Measurements from ENCODE around the gene CHMP1A.
A peak's percentile ranks its signal among the peaks of the same experiment; 100 is the strongest.
"Not testable (repeated sequence)": the region's sequence is repeated elsewhere in the genome, so short reads cannot be mapped to it uniquely, and the experiment has no call there.

The CHMP1A gene

DNA sequence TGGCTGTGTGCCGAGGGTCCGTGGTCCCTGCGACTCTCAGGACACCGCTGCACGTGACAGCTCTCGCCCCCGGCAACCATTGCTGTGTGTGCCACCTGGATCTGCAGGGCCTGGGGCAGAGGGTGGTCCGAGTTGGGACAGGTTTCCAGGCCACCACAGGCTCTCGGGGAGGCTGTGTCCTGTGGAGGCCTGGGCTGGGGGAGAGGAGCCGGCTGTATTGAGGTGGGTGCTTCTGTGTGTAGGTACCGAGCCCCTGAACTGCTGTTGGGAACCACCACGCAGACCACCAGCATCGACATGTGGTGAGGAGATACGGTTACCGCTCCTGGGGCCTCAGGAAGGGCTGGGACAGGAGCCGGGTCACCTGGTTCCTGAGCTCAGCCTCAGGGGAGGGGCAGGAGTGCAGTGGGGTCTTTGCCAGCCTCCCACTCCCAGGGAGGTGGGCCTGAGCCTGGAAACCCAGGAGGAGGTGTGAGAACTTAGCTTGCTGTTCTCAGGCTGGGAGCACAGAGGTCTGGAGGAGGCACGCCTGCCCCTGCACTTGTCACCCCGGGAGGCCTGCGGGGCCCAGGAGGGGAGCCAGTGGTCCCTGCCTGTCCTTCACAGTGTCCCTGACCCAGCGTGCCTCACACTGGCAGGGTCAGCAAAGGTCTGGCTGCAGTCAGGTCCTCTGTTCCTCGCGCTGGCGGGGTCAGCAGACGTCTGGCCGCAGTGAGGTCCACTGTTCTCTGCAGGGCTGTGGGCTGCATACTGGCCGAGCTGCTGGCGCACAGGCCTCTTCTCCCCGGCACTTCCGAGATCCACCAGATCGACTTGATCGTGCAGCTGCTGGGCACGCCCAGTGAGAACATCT, 36.6 kb upstream of the CHMP1A start:
- no peak for DNase-seq
- in situ Hi-C loops (cut with MboI; ENCODE audit: low pct_unique_long_range_greater_than_20kb, low sequenced_read_pairs) = no loop called here

- in situ Hi-C loops (cut with MboI; ENCODE audit: low pct_unique_long_range_greater_than_20kb, low sequenced_read_pairs) = no loop called here
- DNase-seq = no peak
Measured at GRCh38 chr16:89693289-89693731, 35.8 kb upstream of the CHMP1A start.

- in situ Hi-C loops (cut with MboI; ENCODE audit: low pct_unique_long_range_greater_than_20kb, low sequenced_read_pairs) = no loop called here
- no peak for DNase-seq
Measured at GRCh38 chr16:89691986-89692569, 34.6 kb upstream of the CHMP1A start.

DNA sequence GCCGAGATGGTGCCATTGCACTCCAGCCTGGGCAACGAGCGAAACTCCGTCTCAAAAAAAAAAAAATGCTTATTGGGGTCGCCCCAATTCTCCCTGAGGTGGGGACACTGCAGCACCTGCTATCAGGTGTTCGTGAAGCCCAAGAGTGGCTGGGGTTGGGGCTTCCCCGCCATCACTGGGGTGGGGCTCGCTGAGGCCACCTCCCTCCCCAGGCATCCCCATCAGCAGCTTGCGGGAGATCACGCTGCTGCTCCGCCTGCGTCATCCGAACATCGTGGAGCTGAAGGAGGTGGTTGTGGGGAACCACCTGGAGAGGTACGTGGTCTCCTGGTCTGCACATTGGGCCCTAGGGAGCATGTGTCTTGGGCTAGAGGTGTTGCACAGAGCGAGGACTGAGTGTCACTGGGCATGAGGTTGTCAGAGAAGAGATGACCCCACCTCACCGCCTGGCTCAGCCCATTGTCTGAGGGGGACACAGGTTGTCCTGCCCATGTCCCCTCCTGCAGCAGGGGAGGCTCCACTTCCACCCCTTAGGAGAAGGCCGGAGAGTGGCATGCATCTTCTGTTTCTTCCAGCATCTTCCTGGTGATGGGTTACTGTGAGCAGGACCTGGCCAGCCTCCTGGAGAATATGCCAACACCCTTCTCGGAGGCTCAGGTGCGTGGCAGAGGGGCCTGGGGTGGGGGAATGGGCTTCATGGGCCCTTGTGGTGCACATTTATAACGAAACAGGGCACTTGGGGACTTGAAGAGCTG, 33.9 kb upstream of the CHMP1A start:
- in situ Hi-C loops (cut with MboI; ENCODE audit: low pct_unique_long_range_greater_than_20kb, low sequenced_read_pairs) = no loop called here
- no peak for DNase-seq

DNA sequence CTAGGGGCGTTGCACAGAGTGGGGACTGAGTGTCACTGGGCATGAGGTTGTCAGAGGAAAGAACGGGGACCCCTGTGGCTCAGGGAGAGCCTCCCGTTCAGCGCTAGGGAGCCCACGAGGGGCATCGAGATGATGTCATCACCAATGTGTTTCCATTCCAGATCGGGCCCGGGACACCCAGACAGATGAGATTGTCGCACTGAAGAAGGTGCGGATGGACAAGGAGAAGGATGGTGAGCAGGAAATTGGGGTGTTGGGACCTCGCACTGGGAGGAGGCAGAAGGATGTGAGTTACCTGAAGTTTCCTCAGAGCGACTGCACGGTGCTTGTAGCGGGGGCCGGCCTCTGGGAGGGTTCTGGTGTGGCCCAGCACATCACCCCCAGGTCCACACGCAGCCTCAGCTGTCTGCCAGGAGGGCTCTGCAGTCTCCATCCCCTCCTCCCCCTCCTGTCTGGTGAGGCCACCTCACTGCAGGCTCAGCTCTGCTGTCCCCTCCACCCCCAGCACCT, 32.9 kb upstream of the CHMP1A start:
- in situ Hi-C loops (cut with MboI; ENCODE audit: low pct_unique_long_range_greater_than_20kb, low sequenced_read_pairs) = no loop called here
- no peak for DNase-seq

DNA sequence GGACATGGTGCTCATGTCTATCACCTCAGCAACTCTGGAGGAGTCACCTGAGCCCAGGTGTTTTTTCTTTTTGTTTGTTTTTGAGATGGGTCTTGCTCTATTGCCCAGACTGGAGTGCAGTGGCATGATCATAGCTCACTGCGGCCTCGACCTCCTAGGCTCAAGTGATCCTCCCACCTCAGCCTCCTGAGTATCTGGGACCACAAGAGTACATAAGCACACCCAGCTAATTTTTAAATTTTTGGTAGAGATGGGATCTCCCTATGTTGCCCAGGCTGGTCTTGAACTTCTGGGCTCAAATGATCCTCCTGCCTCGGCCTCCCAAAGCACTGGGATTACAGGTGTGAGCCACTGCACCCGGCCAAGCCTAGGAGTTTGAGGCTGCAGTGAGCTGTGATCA, 32.1 kb upstream of the CHMP1A start:
- in situ Hi-C loops (cut with MboI; ENCODE audit: low pct_unique_long_range_greater_than_20kb, low sequenced_read_pairs); DNase-seq: not testable (repeated sequence)

- in situ Hi-C loops (cut with MboI; ENCODE audit: low pct_unique_long_range_greater_than_20kb, low sequenced_read_pairs) = no loop called here
- DNase-seq = no peak
Measured at GRCh38 chr16:89689142-89689541, 31.6 kb upstream of the CHMP1A start.

GRCh38 chr16:89688395-89688794, 30.9 kb upstream of the CHMP1A start:
- DNase-seq = no peak
- in situ Hi-C loops (cut with MboI; ENCODE audit: low pct_unique_long_range_greater_than_20kb, low sequenced_read_pairs) = no loop called here

DNA sequence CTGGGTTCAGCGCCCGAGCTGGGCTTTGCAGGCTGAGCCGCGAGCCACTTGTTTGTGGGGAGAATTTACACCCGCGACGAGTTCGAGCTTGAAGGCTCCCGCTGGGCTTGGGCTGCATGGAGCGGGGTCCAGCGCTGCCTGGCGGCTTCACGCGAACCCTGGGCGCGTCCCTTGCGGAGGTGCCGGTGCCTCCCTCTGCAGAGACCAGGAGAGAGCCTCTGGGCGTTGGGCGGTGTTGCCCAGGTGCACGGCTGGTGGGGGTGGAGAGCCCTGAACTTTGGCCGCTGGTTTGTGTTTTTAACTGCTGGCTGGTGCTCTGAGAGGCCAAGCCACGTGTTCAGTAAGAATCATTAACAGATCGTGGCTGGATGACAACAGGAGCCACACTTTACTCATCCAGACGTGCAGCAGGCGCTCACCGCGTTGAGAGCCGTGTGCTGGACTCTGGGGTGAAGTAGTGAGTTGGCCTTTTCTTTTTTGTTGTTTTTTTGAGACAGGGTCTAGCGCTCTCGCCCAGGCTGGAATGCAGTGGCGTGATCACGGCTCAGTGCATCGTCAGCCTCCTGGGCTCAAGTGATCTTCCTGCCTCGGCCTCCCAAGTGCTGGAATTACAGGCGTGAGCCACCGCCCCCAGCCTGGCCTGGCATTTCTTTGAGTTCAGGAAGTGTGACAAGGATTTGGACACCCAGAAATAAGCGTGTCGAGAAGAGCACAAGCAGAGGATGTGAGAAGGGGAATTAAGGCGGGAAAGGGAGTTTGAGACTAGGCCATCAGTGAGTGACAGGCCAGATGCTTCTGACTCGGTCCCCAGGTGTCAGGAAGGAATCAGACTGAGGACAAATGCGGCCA, 29.8 kb upstream of the CHMP1A start:
- peak; percentile 51 for DNase-seq
- in situ Hi-C loops (cut with MboI; ENCODE audit: low pct_unique_long_range_greater_than_20kb, low sequenced_read_pairs) = no loop called here

DNA sequence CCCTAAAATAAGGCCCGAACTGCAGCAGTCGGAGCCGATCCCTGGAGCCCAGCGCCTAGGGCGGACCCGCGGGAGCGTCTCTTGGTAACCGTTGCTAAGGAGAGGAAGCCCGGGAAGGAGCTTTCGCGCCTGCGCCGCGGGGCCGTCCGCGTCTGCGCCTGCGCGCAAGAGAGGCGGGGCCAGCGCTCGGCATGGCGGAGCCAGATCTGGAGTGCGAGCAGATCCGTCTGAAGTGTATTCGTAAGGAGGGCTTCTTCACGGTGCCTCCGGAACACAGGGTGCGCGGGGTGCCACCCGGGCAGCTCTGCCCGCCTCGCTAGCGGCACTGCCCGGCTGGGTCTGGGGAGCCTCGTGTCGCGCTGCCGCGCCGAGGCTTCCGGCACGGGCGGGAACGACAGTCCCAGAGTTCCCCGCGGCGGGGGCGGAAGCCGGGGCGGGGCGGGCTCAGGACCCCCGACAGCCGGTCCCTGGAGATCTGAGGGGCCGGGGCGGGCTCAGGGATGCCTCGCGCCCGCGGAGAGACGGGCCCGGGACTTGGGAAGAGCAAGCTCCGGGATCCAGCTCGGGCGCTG, 29.1 kb upstream of the CHMP1A start, which contains the start of gene CDK10:
Gene CDK10 (plus strand): TSS at position 170 of the 572 bp plus-strand sequence. CDS start 22 bp downstream, at position 192.
- in situ Hi-C loops (cut with MboI; ENCODE audit: low pct_unique_long_range_greater_than_20kb, low sequenced_read_pairs) = no loop called here
- DNase-seq = peak; percentile 94

DNA sequence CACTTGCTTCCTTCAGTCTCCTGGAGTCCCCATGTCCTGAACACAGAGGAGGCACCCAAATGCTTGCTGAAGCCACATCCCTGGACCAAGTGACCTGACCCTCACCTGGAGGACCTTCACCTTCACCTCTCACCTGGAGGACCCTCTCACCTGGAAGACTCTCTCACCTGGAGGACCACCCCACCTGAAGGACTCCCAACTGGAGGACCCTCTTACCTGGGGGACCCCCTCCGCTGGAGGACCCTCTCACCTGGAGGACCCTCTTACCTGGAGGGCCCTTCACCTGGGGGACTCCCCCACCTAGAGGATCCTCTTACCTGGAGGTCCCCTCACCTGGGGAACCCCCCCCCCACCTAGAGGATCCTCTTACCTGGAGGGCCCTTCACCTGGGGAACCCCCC, 28.4 kb upstream of the CHMP1A start:
- no peak for DNase-seq
- in situ Hi-C loops (cut with MboI; ENCODE audit: low pct_unique_long_range_greater_than_20kb, low sequenced_read_pairs) = no loop called here

GRCh38 chr16:89678258-89678657, 20.8 kb upstream of the CHMP1A start:
- in situ Hi-C loops (cut with MboI; ENCODE audit: low pct_unique_long_range_greater_than_20kb, low sequenced_read_pairs) = no loop called here
- DNase-seq = peak; percentile 44

DNA sequence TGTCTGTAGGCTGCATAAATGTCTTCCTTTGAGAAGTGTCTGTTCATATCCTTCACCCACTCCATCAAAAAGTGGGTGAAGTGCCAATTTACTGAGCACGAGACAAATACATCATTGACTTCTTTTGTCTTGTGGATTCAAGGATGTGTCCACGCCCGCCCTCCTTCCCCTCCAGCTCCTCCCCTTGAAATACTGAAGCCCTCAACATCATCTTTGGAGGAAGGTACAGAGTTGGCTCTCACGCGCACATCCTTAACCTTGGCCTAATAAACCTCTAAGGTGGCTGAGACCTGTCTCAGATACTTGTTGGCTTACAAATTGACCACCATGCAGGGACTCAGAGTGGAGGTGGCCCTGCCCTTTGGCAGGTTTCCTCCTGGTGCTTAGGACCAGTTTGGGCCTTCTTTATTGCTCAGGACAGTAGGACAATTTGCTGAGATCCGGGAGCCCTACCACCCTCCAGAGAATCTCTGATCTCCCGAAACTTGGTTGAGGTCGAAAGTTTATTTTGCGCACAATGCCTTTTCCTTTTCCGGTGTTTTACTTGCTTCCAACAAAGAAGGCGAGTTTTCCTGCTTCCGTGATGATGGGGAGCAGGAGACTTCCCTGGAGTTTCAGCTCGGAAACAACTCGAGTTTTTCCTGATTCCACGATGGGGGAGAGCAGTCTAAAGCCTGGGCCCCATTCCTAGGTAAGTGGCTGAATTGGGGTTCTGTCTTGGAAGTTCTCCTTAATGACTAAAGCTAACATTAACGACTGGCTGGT, 14.9 kb upstream of the CHMP1A start:
- in situ Hi-C loops (cut with MboI; ENCODE audit: low pct_unique_long_range_greater_than_20kb, low sequenced_read_pairs) = no loop called here
- no peak for DNase-seq

DNA sequence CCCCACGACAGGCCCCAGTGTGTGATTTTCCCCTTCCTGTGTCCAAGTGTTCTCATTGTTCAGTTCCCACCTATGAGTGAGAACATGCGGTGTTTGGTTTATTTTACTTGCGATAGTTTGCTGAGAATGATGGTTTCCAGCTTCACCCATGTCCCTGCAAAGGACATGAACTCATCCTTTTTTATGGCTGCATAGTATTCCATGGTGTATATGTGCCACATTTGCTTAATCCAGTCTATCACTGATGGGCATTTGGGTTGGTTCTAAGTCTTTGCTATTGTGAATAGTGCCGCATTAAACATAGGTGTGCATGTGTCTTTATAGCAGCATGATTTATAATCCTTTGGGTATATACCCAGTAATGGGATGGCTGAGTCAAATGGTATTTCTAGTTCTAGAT, 14.1 kb upstream of the CHMP1A start:
- in situ Hi-C loops (cut with MboI; ENCODE audit: low pct_unique_long_range_greater_than_20kb, low sequenced_read_pairs); DNase-seq: not testable (repeated sequence)

- DNase-seq = no peak
- in situ Hi-C loops (cut with MboI; ENCODE audit: low pct_unique_long_range_greater_than_20kb, low sequenced_read_pairs) = no loop called here
Measured at GRCh38 chr16:89670496-89671431, 13.3 kb upstream of the CHMP1A start.

DNA sequence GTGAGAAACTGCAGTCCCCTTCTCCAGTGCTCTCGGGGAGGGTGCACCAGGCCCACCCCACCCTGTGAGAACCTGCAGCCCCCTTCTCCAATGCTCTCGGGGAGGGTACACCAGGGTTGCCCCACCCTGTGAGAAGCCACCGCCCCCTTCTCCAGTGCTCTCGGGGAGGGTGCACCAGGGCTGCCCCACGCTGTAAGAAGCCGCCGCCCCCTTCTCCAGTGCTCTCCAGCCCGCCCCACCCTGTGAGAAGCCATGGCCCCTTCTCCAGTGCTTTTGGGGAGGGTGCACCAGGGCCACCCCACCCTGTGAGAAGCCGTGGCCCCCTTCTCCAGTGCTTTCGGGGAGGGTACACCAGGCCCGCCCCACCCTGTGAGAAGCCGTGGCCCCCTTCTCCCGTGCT, 12.2 kb upstream of the CHMP1A start:
- in situ Hi-C loops (cut with MboI; ENCODE audit: low pct_unique_long_range_greater_than_20kb, low sequenced_read_pairs) = no loop called here
- no peak for DNase-seq

GRCh38 chr16:89668790-89669158, 11.3 kb upstream of the CHMP1A start:
- DNase-seq = no peak
- in situ Hi-C loops (cut with MboI; ENCODE audit: low pct_unique_long_range_greater_than_20kb, low sequenced_read_pairs) = no loop called here

Data from KBM-7 (cell line).